Trophoblast cell (in vitro differentiated cells and primary cell): ENCODE data around the gene MZB1.
"Not testable (repeated sequence)": the region's sequence is repeated elsewhere in the genome, so short reads cannot be mapped to it uniquely, and the experiment has no call there.

Source experiments
- DNase-seq, 2 donors: peaks; one replicate each; pipeline ENCODE4 v3.0.0-alpha.2; 2016
- H2AFZ ChIP-seq: 2 replicates; pipeline ENCODE4 v1.6.1; 2013; ENCODE audit warnings: low read length, moderate library complexity, mild to moderate bottlenecking; ENCODE audit not compliant: insufficient read depth, poor library complexity
- H2AK5ac ChIP-seq: 2 replicates; pipeline ENCODE4 v1.6.1; 2013; ENCODE audit warnings: mild to moderate bottlenecking, low read length
- H2BK120ac ChIP-seq: 2 replicates; pipeline ENCODE4 v1.6.1; 2013; ENCODE audit warnings: low read length, mild to moderate bottlenecking, moderate library complexity; ENCODE audit not compliant: insufficient read depth, poor library complexity
- H2BK12ac ChIP-seq: 2 replicates; pipeline ENCODE4 v1.6.1; 2013; ENCODE audit warnings: mild to moderate bottlenecking, low read length, moderate library complexity
- H2BK5ac ChIP-seq: 2 replicates; pipeline ENCODE4 v1.6.1; 2013; ENCODE audit warnings: low read length, low read depth, moderate library complexity, mild to moderate bottlenecking; ENCODE audit not compliant: poor library complexity
- H3K14ac ChIP-seq: 2 replicates; pipeline ENCODE4 v1.6.1; 2013; ENCODE audit warnings: mild to moderate bottlenecking, low read length
- H3K18ac ChIP-seq: 2 replicates; pipeline ENCODE4 v1.6.1; 2013; ENCODE audit warnings: mild to moderate bottlenecking, low read length
- H3K23ac ChIP-seq: 2 replicates; pipeline ENCODE4 v1.6.1; 2013; ENCODE audit warnings: low read length
- H3K27ac ChIP-seq: 2 replicates; pipeline ENCODE4 v1.5.1; 2013; ENCODE audit warnings: low read depth, mild to moderate bottlenecking, inconsistent platforms, low read length, moderate library complexity
- H3K27me3 ChIP-seq: 2 replicates; pipeline ENCODE4 v1.6.1; 2013; ENCODE audit warnings: inconsistent platforms, mild to moderate bottlenecking, low read length, moderate library complexity; ENCODE audit not compliant: insufficient read depth
- H3K36me3 ChIP-seq, 2 experiments: 1 replicate in 1 of 2; 2 replicates in 1 of 2; pipeline ENCODE4 v1.6.1; 2013; ENCODE audit warnings: low read length in 2 of 2, mild to moderate bottlenecking in 2 of 2, moderate library complexity in 1 of 2; ENCODE audit not compliant: insufficient read depth in 2 of 2, control insufficient read depth in 1 of 2
- H3K4ac ChIP-seq: 2 replicates; pipeline ENCODE4 v1.6.1; 2013; ENCODE audit warnings: low read depth, mild to moderate bottlenecking, low read length, moderate library complexity
- H3K4me1 ChIP-seq, 2 experiments: 1 replicate in 1 of 2; 2 replicates in 1 of 2; pipeline ENCODE4 v1.6.1; 2013; ENCODE audit warnings: low read length in 2 of 2, mild to moderate bottlenecking in 2 of 2, moderate library complexity in 1 of 2; ENCODE audit not compliant: insufficient read depth in 2 of 2, control insufficient read depth in 1 of 2
- H3K4me2 ChIP-seq: 2 replicates; pipeline ENCODE4 v1.6.1; 2013; ENCODE audit warnings: inconsistent platforms, mild to moderate bottlenecking, low read length, moderate library complexity
- H3K4me3 ChIP-seq: 2 replicates; pipeline ENCODE4 v1.5.1; 2013; ENCODE audit warnings: mild to moderate bottlenecking, low read depth, low read length, inconsistent platforms
- H3K79me1 ChIP-seq: one replicate; pipeline ENCODE4 v1.6.1; 2013; ENCODE audit warnings: low read length
- H3K79me2 ChIP-seq: 2 replicates; pipeline ENCODE4 v1.6.1; 2013; ENCODE audit warnings: low read length, mild to moderate bottlenecking; ENCODE audit not compliant: control insufficient read depth, insufficient read depth, poor library complexity
- H3K9ac ChIP-seq: 2 replicates; pipeline ENCODE4 v1.6.1; 2013; ENCODE audit warnings: mild to moderate bottlenecking, low read length
- H3K9me3 ChIP-seq: 2 replicates; pipeline ENCODE4 v1.6.1; 2013; ENCODE audit warnings: low read depth, mild to moderate bottlenecking, control low read depth, inconsistent platforms, low read length; ENCODE audit not compliant: insufficient read depth
- H4K12ac ChIP-seq: 2 replicates; pipeline ENCODE4 v1.6.1; 2013; ENCODE audit warnings: low read depth, mild to moderate bottlenecking, low read length, moderate library complexity
- H4K8ac ChIP-seq: 2 replicates; pipeline ENCODE4 v1.6.1; 2013; ENCODE audit warnings: low read depth, mild to moderate bottlenecking, low read length, moderate library complexity
- H4K91ac ChIP-seq: one replicate; pipeline ENCODE4 v1.6.1; 2013; ENCODE audit warnings: low read depth, mild to moderate bottlenecking, low read length, moderate library complexity
- WGBS: extraction: QIAGEN DNeasy Blood & Tissue Kit; methylation state at CpG from one replicate; pipeline ENCODE4 v1.1.7; 2013; ENCODE audit warnings: missing lambda C conversion rate; ENCODE audit not compliant: insufficient read length, insufficient coverage; ENCODE audit errors: extremely low coverage; 5-methylcytosine and 5-hydroxymethylcytosine counted together

The MZB1 gene

DNA sequence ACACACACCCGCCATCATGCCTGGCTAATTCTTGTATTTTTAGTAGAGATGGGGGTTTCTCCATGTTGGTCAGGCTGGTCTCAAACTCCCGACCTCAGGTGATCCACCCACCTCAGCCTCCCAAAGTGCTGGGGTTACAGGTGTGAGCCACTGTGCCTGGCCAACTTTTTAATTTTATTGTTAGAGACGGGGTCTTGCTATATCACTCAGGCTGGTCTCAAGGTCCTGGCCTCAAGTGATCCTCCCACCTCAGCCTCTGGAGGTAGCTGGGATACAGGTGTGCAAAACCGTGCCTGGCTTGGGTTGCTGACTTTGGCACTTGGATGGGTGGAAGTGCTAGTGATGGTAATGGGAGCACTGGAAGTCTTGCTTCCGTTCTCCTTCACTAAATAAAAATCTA is 19.4 kb upstream of the MZB1 start:
- no CpG with 5 or more reads among the region's 5 CpGs for WGBS
- H2AFZ ChIP-seq, H3K14ac ChIP-seq, H2BK12ac ChIP-seq, H3K18ac ChIP-seq, H2AK5ac ChIP-seq, H3K9me3 ChIP-seq, H4K8ac ChIP-seq, H3K79me2 ChIP-seq, H3K4me1 ChIP-seq, H2BK5ac ChIP-seq, H3K9ac ChIP-seq, H3K27me3 ChIP-seq, H4K91ac ChIP-seq, H3K4ac ChIP-seq, H3K4me3 ChIP-seq, H3K79me1 ChIP-seq, H3K23ac ChIP-seq, H3K36me3 ChIP-seq, H2BK120ac ChIP-seq, H3K4me2 ChIP-seq, H4K12ac ChIP-seq, DNase-seq, H3K27ac ChIP-seq: not testable (repeated sequence)

DNA sequence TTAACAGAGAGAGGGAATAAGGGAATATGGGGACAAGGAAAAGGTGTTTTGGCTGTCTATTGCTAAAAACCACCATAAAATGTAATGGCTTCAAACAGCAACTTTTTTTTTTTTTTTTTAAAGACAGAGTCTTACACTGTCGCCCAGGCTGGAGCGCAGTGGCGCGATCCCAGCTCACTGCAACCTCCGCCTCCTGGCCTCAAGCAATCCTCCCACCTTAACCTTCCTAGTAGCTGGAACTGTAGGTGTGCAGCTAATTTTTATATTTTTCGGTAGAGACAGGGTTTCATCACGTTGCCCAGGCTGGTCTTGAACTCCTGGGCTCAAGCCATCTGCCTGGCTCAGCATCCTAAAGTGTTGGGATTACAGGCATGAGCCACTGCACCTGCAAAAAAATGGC is 18.5 kb upstream of the MZB1 start:
- H3K27me3 ChIP-seq = no peaks in the 10 kb centered on the region
- no peak overlapping the region for H2AK5ac ChIP-seq
- H3K14ac ChIP-seq = no peak overlapping the region
- no peak overlapping the region for H3K27ac ChIP-seq
- no peaks in the 10 kb centered on the region for H3K9me3 ChIP-seq
- no peak overlapping the region for H3K9ac ChIP-seq
- no peak overlapping the region for H3K18ac ChIP-seq
- no peak overlapping the region for H2BK12ac ChIP-seq
- peaks cover 0 to 2% of the 10 kb centered on the region in 2 experiments for H3K36me3 ChIP-seq
- no peak overlapping the region for H4K8ac ChIP-seq
- H2BK5ac ChIP-seq = no peak overlapping the region
- H3K4me2 ChIP-seq = no peak overlapping the region
- H2AFZ ChIP-seq = no peak overlapping the region
- DNase-seq = no peak
- no peaks in the 10 kb centered on the region for H3K79me2 ChIP-seq
- peaks cover 9% of the 10 kb centered on the region for H3K79me1 ChIP-seq
- no peak overlapping the region for H3K23ac ChIP-seq
- H3K4ac ChIP-seq = no peak overlapping the region
- no CpG with 5 or more reads among the region's 7 CpGs for WGBS
- no peak overlapping the region for H4K91ac ChIP-seq
- peaks cover 3 to 7% of the 10 kb centered on the region in 2 experiments for H3K4me1 ChIP-seq
- no peak overlapping the region for H2BK120ac ChIP-seq
- H3K4me3 ChIP-seq = no peak overlapping the region
- H4K12ac ChIP-seq = no peak overlapping the region

DNA sequence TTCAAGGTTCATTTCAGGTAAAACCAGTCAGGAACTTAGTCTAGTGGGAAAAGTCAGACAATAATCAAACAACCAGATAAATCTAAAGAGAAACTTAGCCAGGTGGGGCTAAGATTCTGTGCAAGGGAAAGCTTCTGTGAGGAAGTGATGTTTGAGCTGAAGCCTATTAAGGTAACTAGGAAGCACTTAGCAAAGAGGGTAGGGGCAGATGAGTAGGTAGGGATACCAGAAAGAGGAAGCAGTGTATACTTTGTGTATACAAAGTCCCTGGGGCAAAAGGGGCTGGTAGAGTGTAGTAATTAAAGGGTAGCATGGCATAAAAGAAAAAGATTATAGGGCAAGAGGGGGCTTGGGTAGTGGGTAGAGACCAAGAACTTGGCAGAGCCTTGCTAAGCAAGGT is 17.8 kb upstream of the MZB1 start:
- Histone ChIP-seq H3K79me2 (no peaks in the 10 kb centered on the region), H3K4ac (no peak overlapping the region), H2BK120ac (no peak overlapping the region)

DNA sequence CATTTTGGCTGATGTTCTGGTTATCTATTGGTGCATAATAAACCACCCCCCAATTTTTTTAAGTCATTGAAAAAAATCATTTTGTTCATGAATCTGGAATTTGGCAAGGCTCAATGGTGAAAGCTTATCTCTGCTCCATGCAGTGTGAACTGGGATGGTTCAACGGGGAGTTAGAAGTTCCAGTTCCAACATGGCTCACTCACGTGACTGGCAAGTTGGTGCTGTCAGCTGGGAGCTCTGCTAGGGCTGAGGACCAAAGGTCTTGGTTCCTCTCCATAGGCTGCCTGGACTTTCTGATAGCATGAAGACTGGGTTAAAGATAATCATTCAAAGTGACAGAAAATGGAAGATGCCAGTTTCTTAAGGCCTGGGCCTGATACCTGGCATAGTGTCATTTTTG is 17.2 kb upstream of the MZB1 start:
- H3K18ac ChIP-seq = no peak overlapping the region
- H3K36me3 ChIP-seq = no peaks in the 10 kb centered on the region
- H3K9me3 ChIP-seq = no peaks in the 10 kb centered on the region
- no peak overlapping the region for H3K9ac ChIP-seq
- H4K8ac ChIP-seq = no peak overlapping the region
- H2BK12ac ChIP-seq = no peak overlapping the region
- no peak overlapping the region for H3K14ac ChIP-seq
- H4K91ac ChIP-seq = no peak overlapping the region
- peaks cover 3 to 7% of the 10 kb centered on the region in 2 experiments for H3K4me1 ChIP-seq
- no peak overlapping the region for H2BK5ac ChIP-seq
- H3K4ac ChIP-seq = no peak overlapping the region
- H4K12ac ChIP-seq = no peak overlapping the region
- no peak overlapping the region for H2BK120ac ChIP-seq
- no peaks in the 10 kb centered on the region for H3K79me2 ChIP-seq
- no peak overlapping the region for H3K4me2 ChIP-seq
- H3K79me1 ChIP-seq = peaks cover 9% of the 10 kb centered on the region
- WGBS = no CpG with 5 or more reads among the region's 2 CpGs
- no peak overlapping the region for H3K23ac ChIP-seq
- H2AFZ ChIP-seq = no peak overlapping the region
- H3K4me3 ChIP-seq = no peak overlapping the region
- DNase-seq = no peak
- H3K27ac ChIP-seq = no peak overlapping the region
- H2AK5ac ChIP-seq = no peak overlapping the region
- no peaks in the 10 kb centered on the region for H3K27me3 ChIP-seq

More for the DNA sequence above, 17.8 kb upstream of the MZB1 start:
- Histone ChIP-seq H3K27me3 (no peaks in the 10 kb centered on the region), H3K36me3 (peaks cover 0 to 1% of the 10 kb centered on the region in 2 experiments), H3K18ac (no peak overlapping the region), H3K4me2 (no peak overlapping the region), H3K9me3 (no peaks in the 10 kb centered on the region), H3K4me1 (peaks cover 3 to 7% of the 10 kb centered on the region in 2 experiments), H3K4me3 (no peak overlapping the region), H2BK5ac (no peak overlapping the region), H3K23ac (no peak overlapping the region), H3K9ac (no peak overlapping the region), H4K12ac (no peak overlapping the region), H4K8ac (no peak overlapping the region), H3K14ac (no peak overlapping the region), H2AFZ (no peak overlapping the region), H4K91ac (no peak overlapping the region), H2BK12ac (no peak overlapping the region), H2AK5ac (no peak overlapping the region), H3K27ac (no peak overlapping the region), H3K79me1 (peaks cover 9% of the 10 kb centered on the region)
- DNase-seq = no peak
